H1 (cell line): Measurements from ENCODE around the gene IRF2BP2.

ENCODE experiments used
- CHD1 ChIP-seq: IDR thresholded peaks from 2 replicates; pipeline ENCODE4 v1.6.1; 2012; ENCODE audit warnings: low read depth, low read length, improper control_type of control experiment
- CTBP2 ChIP-seq: IDR thresholded peaks from 2 replicates; pipeline ENCODE4 v1.7.0; 2011; ENCODE audit warnings: borderline replicate concordance, mild to moderate bottlenecking, moderate library complexity, mixed read lengths, low read length; ENCODE audit not compliant: insufficient read depth, insufficient read length
- TF ChIP-seq, protein P1 (sequence below), 3 experiments: IDR thresholded peaks; 1 replicate in 2 of 3; 2 replicates in 1 of 3; pipeline versions ENCODE4 v1.5.1 to v1.6.1; 2011; ENCODE audit warnings: low read length in 3 of 3, mild to moderate bottlenecking in 3 of 3, inconsistent platforms in 2 of 3, low read depth in 1 of 3, moderate library complexity in 1 of 3; ENCODE audit not compliant: insufficient read depth in 1 of 3; ENCODE audit errors: control extremely low read depth in 1 of 3

GRCh38 chr1:234558330-234558836, 51.6 kb downstream of the IRF2BP2 start:
- TF ChIP-seq, protein P1, sequence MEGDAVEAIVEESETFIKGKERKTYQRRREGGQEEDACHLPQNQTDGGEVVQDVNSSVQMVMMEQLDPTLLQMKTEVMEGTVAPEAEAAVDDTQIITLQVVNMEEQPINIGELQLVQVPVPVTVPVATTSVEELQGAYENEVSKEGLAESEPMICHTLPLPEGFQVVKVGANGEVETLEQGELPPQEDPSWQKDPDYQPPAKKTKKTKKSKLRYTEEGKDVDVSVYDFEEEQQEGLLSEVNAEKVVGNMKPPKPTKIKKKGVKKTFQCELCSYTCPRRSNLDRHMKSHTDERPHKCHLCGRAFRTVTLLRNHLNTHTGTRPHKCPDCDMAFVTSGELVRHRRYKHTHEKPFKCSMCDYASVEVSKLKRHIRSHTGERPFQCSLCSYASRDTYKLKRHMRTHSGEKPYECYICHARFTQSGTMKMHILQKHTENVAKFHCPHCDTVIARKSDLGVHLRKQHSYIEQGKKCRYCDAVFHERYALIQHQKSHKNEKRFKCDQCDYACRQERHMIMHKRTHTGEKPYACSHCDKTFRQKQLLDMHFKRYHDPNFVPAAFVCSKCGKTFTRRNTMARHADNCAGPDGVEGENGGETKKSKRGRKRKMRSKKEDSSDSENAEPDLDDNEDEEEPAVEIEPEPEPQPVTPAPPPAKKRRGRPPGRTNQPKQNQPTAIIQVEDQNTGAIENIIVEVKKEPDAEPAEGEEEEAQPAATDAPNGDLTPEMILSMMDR (IDR thresholded peaks at IDR 0.05; ENCODE audit: control extremely low read depth in 1 of 3, insufficient read depth in 1 of 3, low read depth in 1 of 3, low read length in 3 of 3): no peak
- no peak for TF ChIP-seq CHD1
- no peak for TF ChIP-seq CTBP2
